NCI-H2227 (cell line): ENCODE results near the gene MALRD1.
"Not testable (repeated sequence)": the region's sequence is repeated elsewhere in the genome, so short reads cannot be mapped to it uniquely, and the experiment has no call there.

Experiments
- DNase-seq: peaks from one replicate; lab custom pipeline; 2025; ENCODE audit not compliant: unreplicated experiment; lab: John Stamatoyannopoulos, UW

MALRD1 gene

DNA sequence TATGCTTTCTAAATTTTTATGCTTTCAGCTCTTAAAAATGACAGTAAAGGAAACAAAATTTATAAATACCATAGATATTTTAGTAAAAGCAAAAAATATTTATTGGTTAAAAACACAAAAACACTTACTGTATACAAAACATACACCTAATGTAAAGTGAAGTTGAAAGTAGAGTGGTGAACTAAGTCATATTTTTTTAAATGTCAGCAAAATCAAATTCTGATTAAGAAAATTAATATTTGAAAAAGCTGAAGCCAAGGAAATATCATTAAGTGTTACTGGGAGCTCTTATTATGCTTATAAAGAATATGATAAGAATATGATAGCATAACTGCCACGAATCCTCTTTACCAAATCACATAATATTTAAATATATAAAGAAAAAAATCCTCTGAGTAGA is 702.4 kb downstream of the MALRD1 start:
- DNase-seq: no peak

DNA sequence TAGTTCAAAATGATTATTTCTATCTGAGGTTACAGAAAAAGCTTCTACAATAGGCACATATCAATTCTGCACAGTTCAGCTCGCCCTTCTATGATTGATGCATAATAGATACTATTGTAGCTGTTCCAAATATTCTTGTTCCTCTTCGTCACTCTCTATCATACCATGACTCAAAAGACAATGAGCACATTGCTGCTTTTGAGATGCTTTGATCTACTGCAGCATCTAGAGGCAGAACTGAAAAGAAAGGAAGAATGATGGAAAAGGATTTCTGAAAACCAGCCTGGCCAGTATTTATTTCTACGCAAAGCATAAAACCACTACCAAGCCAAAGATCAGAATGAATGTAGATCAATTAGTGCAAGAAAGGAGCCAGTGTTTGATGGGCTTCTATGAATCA is 708.3 kb downstream of the MALRD1 start:
- DNase-seq: no peak

DNA sequence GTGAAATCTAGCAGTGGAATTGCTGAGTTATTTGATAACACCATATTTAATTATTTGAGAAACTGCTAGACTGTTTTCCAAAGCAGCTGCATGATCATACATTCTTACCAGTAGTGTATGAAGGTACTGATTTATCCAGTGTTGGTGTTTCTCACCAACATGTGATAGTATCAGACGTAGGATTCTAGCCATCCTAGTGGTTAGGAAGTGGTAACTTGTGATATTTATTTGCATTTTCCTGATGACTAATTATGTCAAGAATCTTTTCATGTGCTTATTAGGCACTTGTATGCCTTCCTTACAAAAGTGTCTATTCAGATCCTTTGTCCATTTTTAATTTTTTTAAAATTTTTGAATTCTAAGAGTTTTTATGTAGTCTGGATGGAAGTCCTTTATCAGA is 713.4 kb downstream of the MALRD1 start:
- DNase-seq: no peak

DNA sequence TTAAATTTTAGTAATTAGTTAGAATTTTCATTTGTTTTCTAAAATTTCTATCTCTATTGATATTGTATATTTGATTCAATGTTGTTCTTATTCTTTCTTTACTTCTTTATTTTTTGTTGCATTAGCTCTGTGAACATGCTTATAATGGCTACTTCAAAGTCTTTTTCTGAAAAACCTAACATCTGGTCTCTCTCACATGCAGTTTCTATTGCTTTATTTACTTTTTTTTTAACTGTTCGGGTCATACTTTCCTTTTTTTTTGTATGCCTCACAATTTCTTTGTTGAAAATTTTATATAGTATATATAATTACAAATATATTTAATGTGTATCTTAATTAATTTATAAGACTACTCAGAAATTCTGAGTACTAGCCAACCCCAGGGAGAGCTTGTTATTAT is 715.5 kb downstream of the MALRD1 start:
- DNase-seq: no peak

DNA sequence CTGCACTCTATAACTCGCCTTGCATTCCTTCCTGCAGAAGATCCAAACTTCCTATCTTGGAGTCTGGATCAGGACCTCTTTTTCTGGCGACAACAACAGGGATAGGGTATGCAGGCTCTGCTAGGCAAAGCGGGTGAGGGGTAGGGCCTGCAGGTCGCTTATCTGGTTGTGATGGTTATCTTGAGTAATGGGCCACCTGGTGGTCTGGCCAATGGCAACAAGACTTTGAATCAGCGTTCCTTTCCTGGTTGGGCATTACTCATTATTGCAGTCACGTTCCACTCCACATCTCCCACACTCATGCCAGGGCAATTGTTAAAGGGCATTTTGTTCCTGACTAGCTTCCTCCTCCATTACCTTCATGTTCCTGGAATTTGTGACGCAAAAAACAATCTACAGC is 719.3 kb downstream of the MALRD1 start:
- no peak for DNase-seq

DNA sequence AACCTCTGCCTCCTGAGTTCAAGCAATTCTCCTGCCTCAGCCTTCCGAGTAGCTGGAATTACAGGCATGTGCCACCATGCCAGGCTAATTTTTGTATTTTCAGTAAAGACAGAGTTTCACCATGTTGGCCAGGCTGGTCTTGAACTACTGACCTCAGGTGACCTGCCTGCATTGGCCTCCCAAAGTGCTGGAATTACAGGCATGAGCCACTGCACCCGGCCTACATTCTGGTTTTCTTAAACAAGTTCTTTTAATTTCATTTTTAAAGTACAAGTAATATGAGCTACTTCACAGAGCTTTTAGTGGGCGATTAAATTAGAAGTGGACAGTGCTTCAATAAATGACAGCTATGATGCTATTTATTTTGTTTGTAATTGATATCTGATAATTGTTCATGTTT is 721.2 kb downstream of the MALRD1 start:
- DNase-seq: not testable (repeated sequence)

DNA sequence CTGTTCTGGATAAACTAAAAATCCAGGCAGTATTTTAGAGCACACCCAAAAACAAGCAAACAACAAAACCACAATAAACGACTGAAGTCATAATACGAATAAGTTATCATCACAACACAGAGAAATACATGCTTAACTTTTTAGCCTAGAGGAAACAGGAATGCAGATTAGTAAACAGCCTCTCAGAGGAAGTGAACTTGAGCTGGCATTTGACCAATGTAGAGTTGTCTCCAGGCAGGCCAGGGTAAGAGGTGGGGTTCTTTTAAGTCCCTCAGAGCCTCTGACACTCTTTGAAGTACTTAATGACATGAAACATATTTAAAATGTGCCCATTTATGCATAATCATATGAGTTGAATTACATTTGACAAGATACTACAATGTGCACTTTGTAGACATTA is 724.4 kb downstream of the MALRD1 start:
- no peak for DNase-seq

DNA sequence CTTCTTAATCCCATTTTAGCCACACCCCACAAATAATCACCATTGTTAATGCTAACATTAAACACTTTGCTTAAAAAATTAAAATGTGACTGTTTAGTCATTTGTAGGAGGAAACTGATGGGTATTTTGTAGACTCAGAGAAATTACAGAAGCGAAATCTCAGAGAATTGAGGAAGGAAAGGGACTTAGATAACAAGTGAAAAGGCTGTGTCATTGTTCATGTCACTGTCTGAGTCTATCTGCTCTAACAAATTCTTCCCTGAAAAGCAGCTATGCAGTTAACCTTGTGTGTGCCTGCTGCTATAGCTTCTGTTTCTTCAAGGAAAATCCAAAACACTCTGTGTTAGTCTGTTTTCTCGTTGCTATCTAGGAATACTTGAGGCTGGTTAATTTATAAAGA is 726.7 kb downstream of the MALRD1 start:
- no peak for DNase-seq

DNA sequence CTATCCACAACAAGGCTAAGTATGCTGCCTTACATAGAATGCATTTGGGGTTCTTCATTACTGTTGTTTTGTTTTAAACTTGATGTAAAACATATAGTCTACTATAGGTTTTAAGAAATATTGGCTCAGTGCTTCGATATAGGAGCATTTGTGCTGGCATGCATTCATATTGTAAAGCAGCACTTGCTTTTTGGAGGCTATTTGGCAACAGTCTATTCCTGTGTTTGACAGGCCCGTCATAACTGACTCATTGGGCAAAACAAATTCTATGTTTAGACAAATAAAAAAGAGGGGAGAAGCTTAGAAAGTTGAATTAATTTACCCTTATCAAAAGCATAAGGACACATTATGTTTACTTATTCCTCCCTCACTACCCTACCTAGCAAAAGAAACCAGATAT is 729.2 kb downstream of the MALRD1 start:
- no peak for DNase-seq

DNA sequence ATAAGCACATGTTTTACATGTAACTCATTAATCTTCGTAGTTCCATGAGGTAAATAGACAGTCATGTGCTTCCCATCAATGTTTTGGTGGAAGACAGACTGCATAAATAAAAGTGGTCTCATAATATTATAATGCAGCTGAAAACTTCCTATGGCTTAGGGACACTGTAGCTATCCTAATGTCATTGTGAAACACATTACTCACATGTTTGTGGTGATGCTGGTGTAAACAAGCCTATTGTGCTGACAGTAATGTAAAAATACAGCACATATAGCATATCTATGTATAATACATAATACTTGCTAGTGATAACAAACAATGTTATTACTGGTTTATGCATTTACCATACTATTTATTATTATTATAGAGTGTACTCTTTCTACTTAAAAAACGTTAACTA is 730.4 kb downstream of the MALRD1 start:
- no peak for DNase-seq

DNA sequence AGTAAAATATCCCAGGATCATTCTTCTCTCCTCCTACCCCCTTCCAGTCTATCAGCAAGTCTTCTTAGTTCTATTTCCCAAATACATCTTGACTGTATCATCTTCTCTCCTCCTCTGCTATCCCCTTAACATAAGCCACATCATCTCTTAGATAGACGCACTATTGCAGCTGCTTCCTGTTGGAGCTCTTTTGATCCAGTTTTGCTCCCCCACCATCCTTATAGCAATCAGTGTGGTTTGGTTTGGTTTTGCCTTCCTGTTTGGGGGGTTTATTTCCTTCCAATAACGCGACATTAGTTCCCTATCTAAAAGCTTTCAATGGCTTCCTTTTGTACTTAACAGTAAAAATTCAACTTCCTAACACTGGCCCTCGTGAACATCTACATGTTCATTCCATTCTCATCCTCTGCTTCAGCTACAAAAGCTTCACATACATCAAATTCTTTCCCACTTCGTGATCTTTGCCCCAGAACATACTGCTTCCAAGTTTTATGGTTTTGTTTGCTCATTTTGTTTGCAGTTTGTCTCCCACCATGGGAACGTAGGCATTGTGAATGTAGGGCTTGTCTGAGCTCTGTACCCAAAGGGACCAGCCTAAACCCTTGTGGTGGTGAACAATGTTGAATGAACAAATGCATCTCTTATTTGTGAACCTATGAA is 734.0 kb downstream of the MALRD1 start:
- no peak for DNase-seq

DNA sequence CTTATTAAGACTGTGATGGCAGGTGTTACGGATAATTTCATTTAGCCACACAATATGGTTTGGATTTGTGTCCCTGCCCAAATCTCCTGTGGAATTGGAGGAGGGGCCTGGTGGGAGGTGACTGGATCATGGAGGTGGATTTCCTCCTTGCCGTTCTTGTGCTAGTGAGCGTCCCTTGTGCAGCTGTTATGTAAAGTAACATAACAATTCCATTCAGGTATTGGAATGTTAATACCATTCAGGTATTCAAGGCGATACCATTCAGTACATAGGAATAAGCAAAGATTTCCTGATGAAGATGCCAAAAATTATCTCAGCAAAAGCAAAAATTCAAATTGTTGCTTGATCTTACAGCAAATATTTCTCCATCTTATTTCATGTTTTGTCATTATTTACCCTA is 735.1 kb downstream of the MALRD1 start:
- DNase-seq: no peak
